Muscle layer of duodenum (tissue), 2 donors: ENCODE data around the gene TP53INP2.
"Not testable (repeated sequence)": the region's sequence is repeated elsewhere in the genome, so short reads cannot be mapped to it uniquely, and the experiment has no call there.

Source experiments
- H3K27ac ChIP-seq: one replicate; pipeline ENCODE4 v1.7.0; 2013; ENCODE audit warnings: mild to moderate bottlenecking, low read length
- H3K27me3 ChIP-seq: one replicate; pipeline ENCODE4 v1.7.0; 2013; ENCODE audit warnings: low read depth, mild to moderate bottlenecking, control low read depth, low read length
- H3K36me3 ChIP-seq, 2 donors: one replicate each; pipeline ENCODE4 v1.7.0; 2013; ENCODE audit warnings: low read length in 2 of 2, control low read depth in 1 of 2, mild to moderate bottlenecking in 1 of 2; ENCODE audit not compliant: insufficient read depth in 2 of 2, control insufficient read depth in 1 of 2
- H3K4me1 ChIP-seq, 2 donors: one replicate each; pipeline ENCODE4 v1.7.0; 2013; ENCODE audit warnings: low read length in 2 of 2, mild to moderate bottlenecking in 2 of 2, control low read depth in 1 of 2, moderate library complexity in 1 of 2; ENCODE audit not compliant: insufficient read depth in 2 of 2, control insufficient read depth in 1 of 2
- H3K4me3 ChIP-seq, 2 donors: one replicate each; pipeline ENCODE4 v1.7.0; 2013; ENCODE audit warnings: low read length in 2 of 2, low read depth in 1 of 2, mild to moderate bottlenecking in 1 of 2
- H3K9me3 ChIP-seq, 2 donors: one replicate each; pipeline ENCODE4 v1.7.0; 2013; ENCODE audit warnings: low read length in 2 of 2, control low read depth in 1 of 2, mild to moderate bottlenecking in 1 of 2; ENCODE audit not compliant: control insufficient read depth in 1 of 2
- donor health status: healthy.

TP53INP2 gene

GRCh38 chr20:34704177-34705007 lies at the start of gene TP53INP2:
Gene TP53INP2, plus strand, starts transcription at chr20:34704344. Its CDS starts 4,396 bp downstream, at chr20:34708740.
- H3K9me3 ChIP-seq, result no peaks in the 10 kb centered on the region
- peak within 1 kb of the TSS; percentile 96 for H3K27ac ChIP-seq
- peak within 1 kb of the TSS; percentile 77 to 82 for H3K4me3 ChIP-seq
- no peaks in the 10 kb centered on the region for H3K36me3 ChIP-seq
- H3K4me1 ChIP-seq, result peaks cover 17 to 31% of the 10 kb centered on the region in 2 donors
- no peaks in the 10 kb centered on the region for H3K27me3 ChIP-seq

- not testable (repeated sequence) for H3K27ac ChIP-seq, H3K9me3 ChIP-seq, H3K4me3 ChIP-seq, H3K4me1 ChIP-seq, H3K36me3 ChIP-seq, H3K27me3 ChIP-seq
Measured at GRCh38 chr20:34658654-34659053, 45.5 kb upstream of the TP53INP2 start.

GRCh38 chr20:34661811-34662210 lies 42.3 kb upstream of the TP53INP2 start:
- not testable (repeated sequence) for H3K27me3 ChIP-seq, H3K4me1 ChIP-seq, H3K4me3 ChIP-seq, H3K36me3 ChIP-seq, H3K27ac ChIP-seq, H3K9me3 ChIP-seq

GRCh38 chr20:34663213-34663943 lies 40.8 kb upstream of the TP53INP2 start:
- no peaks in the 10 kb centered on the region for H3K36me3 ChIP-seq
- no peaks in the 10 kb centered on the region for H3K27me3 ChIP-seq
- no peaks in the 10 kb centered on the region for H3K4me1 ChIP-seq

GRCh38 chr20:34664751-34665150 lies 39.4 kb upstream of the TP53INP2 start:
- H3K27me3 ChIP-seq, H3K9me3 ChIP-seq, H3K4me3 ChIP-seq, H3K4me1 ChIP-seq, H3K27ac ChIP-seq, H3K36me3 ChIP-seq: not testable (repeated sequence)

More at GRCh38 chr20:34663213-34663943, 40.8 kb upstream of the TP53INP2 start:
- H3K27ac ChIP-seq, result no peak overlapping the region
- H3K9me3 ChIP-seq, result no peaks in the 10 kb centered on the region
- H3K4me3 ChIP-seq, result no peak overlapping the region

GRCh38 chr20:34669094-34669493 lies 35.0 kb upstream of the TP53INP2 start:
- Histone ChIP-seq H3K36me3 (no peaks in the 10 kb centered on the region), H3K9me3 (no peaks in the 10 kb centered on the region), H3K27me3 (no peaks in the 10 kb centered on the region), H3K27ac (no peak overlapping the region), H3K4me3 (no peak overlapping the region), H3K4me1 (no peaks in the 10 kb centered on the region)

GRCh38 chr20:34673412-34673811 lies 30.7 kb upstream of the TP53INP2 start:
- no peak overlapping the region for H3K4me3 ChIP-seq
- peaks cover 8 to 12% of the 10 kb centered on the region in 2 donors for H3K4me1 ChIP-seq
- no peaks in the 10 kb centered on the region for H3K9me3 ChIP-seq
- H3K36me3 ChIP-seq, result no peaks in the 10 kb centered on the region
- H3K27me3 ChIP-seq, result no peaks in the 10 kb centered on the region
- no peak overlapping the region for H3K27ac ChIP-seq

GRCh38 chr20:34675561-34675960 lies 28.6 kb upstream of the TP53INP2 start:
- Histone ChIP-seq H3K36me3 (no peaks in the 10 kb centered on the region), H3K4me3 (no peak overlapping the region), H3K4me1 (peaks cover 8 to 12% of the 10 kb centered on the region in 2 donors), H3K27me3 (no peaks in the 10 kb centered on the region), H3K9me3 (no peaks in the 10 kb centered on the region), H3K27ac (no peak overlapping the region)

- Histone ChIP-seq H3K27me3 (no peaks in the 10 kb centered on the region), H3K36me3 (no peaks in the 10 kb centered on the region), H3K9me3 (no peaks in the 10 kb centered on the region), H3K4me3 (peak overlapping the region; percentile 81 to 88), H3K27ac (peak overlapping the region; percentile 41), H3K4me1 (peaks cover 8 to 12% of the 10 kb centered on the region in 2 donors)
Measured at GRCh38 chr20:34675993-34676641, 28.0 kb upstream of the TP53INP2 start.

- H3K4me3 ChIP-seq, result peak within 1 kb of the TSS; percentile 81 to 88
- peak within 1 kb of the TSS; percentile 41 for H3K27ac ChIP-seq
- H3K4me1 ChIP-seq, result peaks cover 8 to 12% of the 10 kb centered on the region in 2 donors
- no peaks in the 10 kb centered on the region for H3K36me3 ChIP-seq
- H3K27me3 ChIP-seq, result no peaks in the 10 kb centered on the region
- no peaks in the 10 kb centered on the region for H3K9me3 ChIP-seq
Measured at GRCh38 chr20:34676642-34677373, 27.3 kb upstream of the TP53INP2 start, which contains the start of gene PIGU. Gene PIGU, minus strand, starts transcription at chr20:34677092. Its CDS starts 7 bp downstream, at chr20:34677085.
